ENCODE data around the gene NDEL1.
A peak's percentile ranks its signal among the peaks of the same experiment; 100 is the strongest.

The NDEL1 gene

DNA sequence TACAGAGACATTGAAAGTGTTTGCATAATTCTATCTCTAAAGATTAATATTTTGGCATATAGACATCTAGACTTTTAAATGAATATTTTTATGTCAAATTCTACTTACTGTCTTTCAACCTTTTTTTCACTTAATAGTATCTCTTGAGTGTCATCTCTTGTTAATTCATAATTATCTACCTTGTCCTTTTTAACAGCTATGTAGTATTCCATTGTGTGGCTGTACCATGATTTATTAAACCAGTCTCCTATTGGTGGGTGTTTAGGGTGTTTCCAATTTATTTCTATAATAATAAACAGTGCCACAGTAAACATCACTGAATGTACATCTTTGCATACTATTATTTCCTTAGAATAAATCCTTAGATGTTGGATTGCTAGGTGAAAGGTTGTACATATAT lies 21.7 kb upstream of the NDEL1 start:
- no peaks in the 10 kb centered on the region for H3K27me3 ChIP-seq (ENCODE audit: control insufficient read depth, insufficient read depth, low read length)
- no peak for DNase-seq (ENCODE audit: low read depth, low spot score)
- H3K4me3 ChIP-seq (ENCODE audit: low read length), result no peak overlapping the region
- no peaks in the 10 kb centered on the region for H3K4me1 ChIP-seq (ENCODE audit: control insufficient read depth, insufficient read depth, low read length)
- no peak overlapping the region for H3K27ac ChIP-seq (ENCODE audit: low read length)
- H3K9me3 ChIP-seq (ENCODE audit: control insufficient read depth, insufficient read depth, low read length), result no peaks in the 10 kb centered on the region
- H3K36me3 ChIP-seq (ENCODE audit: control insufficient read depth, insufficient read depth, low read length), result no peaks in the 10 kb centered on the region

DNA sequence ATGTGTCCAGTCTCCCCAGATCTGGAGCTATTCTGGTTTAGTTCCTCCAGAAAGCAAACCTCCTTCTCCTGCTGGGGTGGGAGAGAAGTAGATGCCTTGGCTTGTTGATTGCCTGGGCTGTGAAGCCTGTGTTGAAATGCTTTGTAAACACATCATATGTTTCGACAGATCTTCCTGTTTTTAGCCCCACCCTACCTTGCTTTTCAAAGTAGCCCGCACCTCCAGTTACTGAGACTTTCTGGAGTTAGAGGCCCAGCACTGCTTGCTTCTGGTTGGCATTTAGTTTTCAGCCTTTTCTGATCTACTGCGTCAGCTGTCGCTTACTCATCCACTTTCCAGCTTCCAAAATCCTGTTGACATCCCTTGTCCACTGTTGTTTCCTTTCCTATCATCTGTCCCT lies 17.9 kb upstream of the NDEL1 start:
- no CpG with 5 or more reads among the region's 4 CpGs for WGBS (ENCODE audit: insufficient coverage, insufficient read length)
- Histone ChIP-seq H3K4me1 (ENCODE audit: control insufficient read depth, insufficient read depth, low read length) (no peaks in the 10 kb centered on the region), H3K4me3 (ENCODE audit: low read length) (no peak overlapping the region), H3K27me3 (ENCODE audit: control insufficient read depth, insufficient read depth, low read length) (no peaks in the 10 kb centered on the region), H3K9me3 (ENCODE audit: control insufficient read depth, insufficient read depth, low read length) (no peaks in the 10 kb centered on the region), H3K36me3 (ENCODE audit: control insufficient read depth, insufficient read depth, low read length) (no peaks in the 10 kb centered on the region), H3K27ac (ENCODE audit: low read length) (no peak overlapping the region)
- DNase-seq (ENCODE audit: low read depth, low spot score), result no peak

DNA sequence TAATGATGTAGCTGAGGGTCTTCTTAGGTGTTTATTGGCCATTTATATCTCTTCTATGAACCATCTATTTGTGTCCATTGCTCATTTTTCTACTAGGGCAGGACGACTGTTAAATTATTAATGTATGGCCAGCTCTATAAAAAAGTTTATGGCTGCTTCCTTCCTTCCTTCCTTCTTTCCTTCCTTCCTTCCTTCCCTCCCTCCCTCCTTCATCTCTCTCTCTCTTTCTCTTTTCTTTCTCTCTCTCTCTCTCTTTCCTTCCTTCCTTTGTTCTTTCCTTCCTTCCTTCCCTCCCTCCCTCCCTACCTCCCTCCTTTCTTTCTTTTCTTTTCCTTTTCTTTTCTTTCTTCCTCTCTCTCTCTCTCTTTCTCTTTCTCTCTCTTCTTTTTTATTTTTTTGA lies 17.2 kb upstream of the NDEL1 start:
- no peaks in the 10 kb centered on the region for H3K9me3 ChIP-seq (ENCODE audit: control insufficient read depth, insufficient read depth, low read length)
- H3K4me3 ChIP-seq (ENCODE audit: low read length), result no peak overlapping the region
- H3K36me3 ChIP-seq (ENCODE audit: control insufficient read depth, insufficient read depth, low read length), result no peaks in the 10 kb centered on the region
- no peaks in the 10 kb centered on the region for H3K27me3 ChIP-seq (ENCODE audit: control insufficient read depth, insufficient read depth, low read length)
- no peak for DNase-seq (ENCODE audit: low read depth, low spot score)
- no peak overlapping the region for H3K27ac ChIP-seq (ENCODE audit: low read length)
- H3K4me1 ChIP-seq (ENCODE audit: control insufficient read depth, insufficient read depth, low read length), result no peaks in the 10 kb centered on the region
- no CpG with 5 or more reads among the region's 1 CpG for WGBS (ENCODE audit: insufficient coverage, insufficient read length)

DNA sequence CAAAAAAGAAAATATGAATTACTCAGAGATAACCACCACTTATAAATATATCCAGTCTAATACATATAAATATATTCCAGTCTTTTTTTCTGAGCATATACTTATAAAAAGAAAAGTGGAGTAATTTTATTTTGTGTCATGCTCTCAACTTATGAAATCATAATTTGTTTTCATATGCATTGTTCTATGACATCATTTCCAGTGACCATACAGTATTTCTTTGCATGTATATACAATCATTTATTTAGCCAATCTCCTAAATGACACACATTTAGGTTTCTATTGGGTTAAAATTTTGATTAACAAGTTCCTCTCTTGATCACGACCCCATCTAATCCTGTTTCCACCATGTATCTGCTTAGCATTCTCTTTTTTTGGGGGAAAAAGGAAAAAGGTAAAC lies 16.4 kb upstream of the NDEL1 start:
- Histone ChIP-seq H3K27me3 (ENCODE audit: control insufficient read depth, insufficient read depth, low read length) (no peaks in the 10 kb centered on the region), H3K36me3 (ENCODE audit: control insufficient read depth, insufficient read depth, low read length) (no peaks in the 10 kb centered on the region), H3K4me3 (ENCODE audit: low read length) (no peak overlapping the region), H3K9me3 (ENCODE audit: control insufficient read depth, insufficient read depth, low read length) (no peaks in the 10 kb centered on the region), H3K4me1 (ENCODE audit: control insufficient read depth, insufficient read depth, low read length) (no peaks in the 10 kb centered on the region), H3K27ac (ENCODE audit: low read length) (no peak overlapping the region)
- DNase-seq (ENCODE audit: low read depth, low spot score), result no peak
- no CpG with 5 or more reads among the region's 1 CpG for WGBS (ENCODE audit: insufficient coverage, insufficient read length)

DNA sequence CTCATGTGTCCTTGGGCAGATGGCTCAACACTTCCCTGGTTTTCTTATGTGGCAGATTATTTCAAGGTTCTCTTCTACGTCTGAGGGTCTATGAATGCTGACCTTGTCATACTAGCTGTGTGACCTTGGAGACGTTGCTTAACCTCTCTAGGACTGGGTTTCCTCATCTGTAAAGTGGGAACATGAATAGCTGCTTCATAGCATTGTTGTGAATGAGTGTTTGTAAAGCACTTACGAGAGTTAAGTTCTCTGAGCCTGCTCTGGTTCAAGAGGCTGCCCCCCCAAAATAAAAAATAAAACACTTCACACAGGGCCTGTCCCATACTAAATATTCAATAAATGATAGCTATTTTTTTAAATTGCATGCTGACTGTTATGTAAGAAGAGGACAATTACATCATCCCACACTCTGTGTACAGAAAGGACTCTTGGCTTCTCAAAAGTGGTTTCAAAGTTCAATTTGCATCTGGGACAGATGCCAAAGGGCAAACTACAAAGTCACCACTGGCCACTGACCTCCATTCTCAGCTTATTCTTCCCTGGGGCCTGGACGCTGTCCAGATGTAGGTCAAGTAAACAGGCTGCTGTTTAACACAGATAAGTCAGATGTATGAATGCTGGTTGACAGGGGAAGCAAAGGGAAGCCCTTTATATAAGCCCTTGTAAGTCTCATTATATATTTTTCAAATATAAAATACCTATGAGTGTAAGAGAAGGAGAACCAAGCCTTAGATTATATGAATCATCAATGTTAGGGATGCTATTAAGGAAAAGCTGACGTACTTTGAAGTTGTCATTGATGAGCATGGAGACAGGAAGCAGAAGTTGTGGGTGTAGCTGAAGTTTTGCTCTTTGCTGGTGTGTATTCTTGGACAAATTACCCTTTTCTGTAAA lies 15.4 kb upstream of the NDEL1 start:
- no peaks in the 10 kb centered on the region for H3K4me1 ChIP-seq (ENCODE audit: control insufficient read depth, insufficient read depth, low read length)
- no peak for DNase-seq (ENCODE audit: low read depth, low spot score)
- no peaks in the 10 kb centered on the region for H3K36me3 ChIP-seq (ENCODE audit: control insufficient read depth, insufficient read depth, low read length)
- H3K4me3 ChIP-seq (ENCODE audit: low read length), result no peak overlapping the region
- no peaks in the 10 kb centered on the region for H3K9me3 ChIP-seq (ENCODE audit: control insufficient read depth, insufficient read depth, low read length)
- no peak overlapping the region for H3K27ac ChIP-seq (ENCODE audit: low read length)
- WGBS (ENCODE audit: insufficient coverage, insufficient read length), result no CpG with 5 or more reads among the region's 5 CpGs
- no peaks in the 10 kb centered on the region for H3K27me3 ChIP-seq (ENCODE audit: control insufficient read depth, insufficient read depth, low read length)

DNA sequence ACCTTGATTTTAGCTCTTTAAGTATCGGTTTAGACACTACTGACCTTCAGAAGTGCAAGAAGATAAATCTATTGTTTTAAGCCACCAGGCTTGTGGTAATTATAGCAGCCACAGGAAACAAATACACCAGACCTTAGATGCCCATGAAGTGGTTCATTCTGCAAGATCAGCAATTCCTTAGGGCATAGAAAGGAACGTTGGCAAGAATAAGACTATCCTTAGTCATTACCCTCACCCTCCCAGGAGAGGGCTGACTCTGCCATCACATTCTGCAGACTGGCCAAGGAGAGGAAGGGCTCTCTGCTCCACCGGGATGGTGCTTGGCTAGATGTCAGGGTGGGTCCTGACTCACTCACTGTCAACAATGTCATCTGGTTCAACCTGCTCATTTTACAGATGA lies 14.1 kb upstream of the NDEL1 start:
- no peak overlapping the region for H3K4me3 ChIP-seq (ENCODE audit: low read length)
- H3K4me1 ChIP-seq (ENCODE audit: control insufficient read depth, insufficient read depth, low read length), result no peaks in the 10 kb centered on the region
- WGBS (ENCODE audit: insufficient coverage, insufficient read length), result no CpG with 5 or more reads among the region's 3 CpGs
- no peaks in the 10 kb centered on the region for H3K27me3 ChIP-seq (ENCODE audit: control insufficient read depth, insufficient read depth, low read length)
- no peaks in the 10 kb centered on the region for H3K9me3 ChIP-seq (ENCODE audit: control insufficient read depth, insufficient read depth, low read length)
- DNase-seq (ENCODE audit: low read depth, low spot score), result no peak
- no peaks in the 10 kb centered on the region for H3K36me3 ChIP-seq (ENCODE audit: control insufficient read depth, insufficient read depth, low read length)
- H3K27ac ChIP-seq (ENCODE audit: low read length), result no peak overlapping the region

DNA sequence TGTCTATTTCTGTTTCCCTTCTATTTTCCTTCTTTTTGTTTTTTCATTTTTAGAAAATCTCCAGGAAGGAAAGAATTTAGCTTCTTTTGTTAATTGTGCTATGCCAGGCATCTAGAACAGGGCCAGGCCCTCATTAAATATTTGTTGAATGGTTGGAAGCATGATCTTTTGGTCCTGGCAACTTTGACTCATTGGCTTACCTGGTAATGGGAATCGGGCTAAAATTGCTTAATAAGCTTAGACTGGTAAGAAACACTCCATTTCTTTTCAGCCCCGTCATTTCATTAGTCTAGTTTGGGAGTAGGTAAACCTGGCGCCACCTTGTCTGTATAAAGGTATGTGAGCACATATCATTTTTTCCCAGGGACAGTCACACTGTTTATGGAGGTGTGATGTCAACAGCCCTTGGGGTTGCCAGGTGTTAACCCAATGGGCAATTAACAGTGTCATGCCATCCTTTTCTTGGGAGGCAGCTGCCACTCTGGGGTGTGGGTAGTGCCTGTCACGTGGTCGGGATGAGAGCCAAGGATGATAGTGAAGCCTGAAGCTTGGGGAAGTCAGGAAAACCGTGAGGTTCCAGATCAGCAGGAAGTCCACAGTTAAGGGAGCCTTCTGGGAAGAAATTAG lies 9.5 kb upstream of the NDEL1 start:
- Histone ChIP-seq H3K9me3 (ENCODE audit: control insufficient read depth, insufficient read depth, low read length) (no peaks in the 10 kb centered on the region), H3K27ac (ENCODE audit: low read length) (no peak overlapping the region), H3K4me1 (ENCODE audit: control insufficient read depth, insufficient read depth, low read length) (no peaks in the 10 kb centered on the region), H3K4me3 (ENCODE audit: low read length) (no peak overlapping the region), H3K36me3 (ENCODE audit: control insufficient read depth, insufficient read depth, low read length) (no peaks in the 10 kb centered on the region), H3K27me3 (ENCODE audit: control insufficient read depth, insufficient read depth, low read length) (no peaks in the 10 kb centered on the region)
- no peak for DNase-seq (ENCODE audit: low read depth, low spot score)
- WGBS (ENCODE audit: insufficient coverage, insufficient read length), result no CpG with 5 or more reads among the region's 6 CpGs

DNA sequence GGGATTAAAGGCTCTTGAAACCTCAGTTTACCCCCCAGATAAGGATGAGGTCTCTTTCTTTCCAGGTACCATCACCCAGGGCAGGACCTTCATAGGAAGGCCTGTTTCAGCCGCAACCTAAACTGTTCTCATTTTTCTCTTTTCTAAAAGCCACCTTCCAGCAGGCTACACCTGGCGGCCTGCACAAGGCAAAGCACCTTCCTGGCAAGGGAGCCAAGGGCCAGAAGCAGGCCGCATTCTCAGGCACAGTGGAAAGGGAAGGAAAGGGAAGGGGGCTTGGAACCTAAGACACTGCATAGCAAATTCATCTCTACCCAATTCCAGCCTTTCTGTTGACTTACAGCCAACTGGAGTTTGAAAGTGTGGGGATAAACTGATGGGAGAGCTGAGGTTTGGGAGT lies 8.9 kb upstream of the NDEL1 start:
- no peaks in the 10 kb centered on the region for H3K27me3 ChIP-seq (ENCODE audit: control insufficient read depth, insufficient read depth, low read length)
- DNase-seq (ENCODE audit: low read depth, low spot score), result no peak
- H3K4me1 ChIP-seq (ENCODE audit: control insufficient read depth, insufficient read depth, low read length), result no peaks in the 10 kb centered on the region
- no peak overlapping the region for H3K4me3 ChIP-seq (ENCODE audit: low read length)
- H3K36me3 ChIP-seq (ENCODE audit: control insufficient read depth, insufficient read depth, low read length), result no peaks in the 10 kb centered on the region
- no CpG with 5 or more reads among the region's 3 CpGs for WGBS (ENCODE audit: insufficient coverage, insufficient read length)
- no peak overlapping the region for H3K27ac ChIP-seq (ENCODE audit: low read length)
- H3K9me3 ChIP-seq (ENCODE audit: control insufficient read depth, insufficient read depth, low read length), result no peaks in the 10 kb centered on the region

DNA sequence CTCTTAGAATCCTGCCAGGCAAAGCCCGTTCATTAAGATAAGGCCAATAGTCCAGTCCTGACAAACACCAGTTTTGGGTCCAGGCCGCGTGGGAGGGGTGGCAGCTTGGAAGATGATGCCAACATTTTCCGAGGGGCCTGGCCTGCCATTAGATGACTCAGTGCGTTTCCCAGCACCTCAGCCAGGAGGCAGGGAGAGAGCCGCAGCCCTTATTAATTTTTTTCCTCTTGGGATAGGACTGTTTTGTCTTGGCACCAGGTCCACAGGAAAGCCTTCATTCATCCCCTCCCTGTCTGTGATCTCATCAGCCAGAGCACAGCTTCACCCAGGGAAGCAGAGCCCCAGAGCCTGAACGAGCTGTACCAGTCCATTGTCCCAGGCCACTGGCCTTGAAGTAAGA lies 4.7 kb upstream of the NDEL1 start:
- Histone ChIP-seq H3K4me1 (ENCODE audit: control insufficient read depth, insufficient read depth, low read length) (no peaks in the 10 kb centered on the region), H3K27me3 (ENCODE audit: control insufficient read depth, insufficient read depth, low read length) (no peaks in the 10 kb centered on the region), H3K36me3 (ENCODE audit: control insufficient read depth, insufficient read depth, low read length) (no peaks in the 10 kb centered on the region), H3K4me3 (ENCODE audit: low read length) (no peak overlapping the region), H3K27ac (ENCODE audit: low read length) (no peak overlapping the region), H3K9me3 (ENCODE audit: control insufficient read depth, insufficient read depth, low read length) (no peaks in the 10 kb centered on the region)
- WGBS (ENCODE audit: insufficient coverage, insufficient read length), result no CpG with 5 or more reads among the region's 7 CpGs
- no peak for DNase-seq (ENCODE audit: low read depth, low spot score)

DNA sequence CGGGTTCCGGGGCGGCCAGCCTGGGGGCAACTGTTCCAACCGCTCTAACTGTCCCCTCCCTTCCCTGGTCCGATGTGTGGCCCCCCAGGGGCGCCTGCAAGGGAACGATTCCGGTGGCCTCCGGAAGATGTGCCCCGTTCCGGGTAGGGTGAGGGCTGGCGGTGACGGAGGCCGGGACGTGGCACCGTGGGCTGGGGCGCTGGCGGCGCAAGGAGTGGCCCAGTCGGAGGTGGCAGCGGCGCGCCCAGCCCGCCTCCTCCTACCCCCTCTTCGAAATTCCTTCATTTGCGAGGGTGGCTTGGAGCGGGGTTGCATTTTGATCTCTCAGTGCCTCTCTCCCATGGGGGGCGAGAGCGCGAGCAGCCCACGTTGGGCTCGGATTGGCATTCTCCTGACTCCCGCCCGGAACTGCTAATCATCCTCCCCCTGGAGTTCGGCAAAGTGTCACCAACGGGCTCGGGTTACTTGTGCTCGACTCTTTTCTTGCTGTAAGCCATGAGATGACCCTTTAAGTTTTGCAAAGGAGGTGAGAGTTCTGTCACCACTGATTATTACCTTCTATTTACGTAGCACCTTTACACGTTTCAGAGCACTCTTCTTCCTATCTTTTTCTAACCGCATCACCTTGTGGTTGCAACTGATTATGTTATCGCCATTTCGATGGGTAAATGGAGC lies 622 bp downstream of the NDEL1 start:
- no peak for DNase-seq (ENCODE audit: low read depth, low spot score)
- no CpG with 5 or more reads among the region's 43 CpGs for WGBS (ENCODE audit: insufficient coverage, insufficient read length)

More for the DNA sequence above, 622 bp downstream of the NDEL1 start:
- Histone ChIP-seq H3K36me3 (ENCODE audit: control insufficient read depth, insufficient read depth, low read length) (no peaks in the 10 kb centered on the region), H3K4me1 (ENCODE audit: control insufficient read depth, insufficient read depth, low read length) (no peaks in the 10 kb centered on the region), H3K27me3 (ENCODE audit: control insufficient read depth, insufficient read depth, low read length) (no peaks in the 10 kb centered on the region), H3K4me3 (ENCODE audit: low read length) (peak overlapping the region; percentile 77), H3K27ac (ENCODE audit: low read length) (no peak overlapping the region), H3K9me3 (ENCODE audit: control insufficient read depth, insufficient read depth, low read length) (no peaks in the 10 kb centered on the region)

Measured in iPS DF 6.9 (cell line).